Right kidney (tissue), 1 donor: ENCODE results near the gene RPL18.

Experiments
- DNase-seq: peaks from one replicate; pipeline ENCODE4 v3.0.0-alpha.2; 2016

RPL18 gene

DNA sequence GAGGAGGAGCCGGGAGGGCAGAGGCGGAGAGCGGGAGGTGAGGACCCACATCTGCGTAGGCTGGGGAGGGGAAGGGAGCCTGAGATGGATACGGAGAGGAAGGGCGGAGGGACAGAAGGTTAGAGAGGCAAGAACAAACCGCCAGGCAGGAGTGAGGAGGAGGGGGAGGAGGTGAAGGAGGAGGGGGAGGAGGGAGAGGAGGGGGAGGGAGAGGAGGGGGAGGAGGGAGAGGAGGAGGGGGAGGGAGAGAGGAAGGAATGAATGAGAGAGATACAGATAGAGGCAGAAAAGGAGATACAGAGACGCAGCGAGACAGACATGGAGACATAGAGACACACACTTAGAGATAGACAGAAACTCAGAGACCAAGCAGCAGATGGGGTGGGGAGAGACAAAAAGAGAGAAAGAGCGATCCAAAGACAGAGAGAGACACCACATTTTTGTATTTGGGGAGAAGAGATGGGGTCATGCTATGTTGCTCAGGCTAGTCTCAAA lies 27.8 kb upstream of the RPL18 start:
- peak; percentile 29 for DNase-seq

DNA sequence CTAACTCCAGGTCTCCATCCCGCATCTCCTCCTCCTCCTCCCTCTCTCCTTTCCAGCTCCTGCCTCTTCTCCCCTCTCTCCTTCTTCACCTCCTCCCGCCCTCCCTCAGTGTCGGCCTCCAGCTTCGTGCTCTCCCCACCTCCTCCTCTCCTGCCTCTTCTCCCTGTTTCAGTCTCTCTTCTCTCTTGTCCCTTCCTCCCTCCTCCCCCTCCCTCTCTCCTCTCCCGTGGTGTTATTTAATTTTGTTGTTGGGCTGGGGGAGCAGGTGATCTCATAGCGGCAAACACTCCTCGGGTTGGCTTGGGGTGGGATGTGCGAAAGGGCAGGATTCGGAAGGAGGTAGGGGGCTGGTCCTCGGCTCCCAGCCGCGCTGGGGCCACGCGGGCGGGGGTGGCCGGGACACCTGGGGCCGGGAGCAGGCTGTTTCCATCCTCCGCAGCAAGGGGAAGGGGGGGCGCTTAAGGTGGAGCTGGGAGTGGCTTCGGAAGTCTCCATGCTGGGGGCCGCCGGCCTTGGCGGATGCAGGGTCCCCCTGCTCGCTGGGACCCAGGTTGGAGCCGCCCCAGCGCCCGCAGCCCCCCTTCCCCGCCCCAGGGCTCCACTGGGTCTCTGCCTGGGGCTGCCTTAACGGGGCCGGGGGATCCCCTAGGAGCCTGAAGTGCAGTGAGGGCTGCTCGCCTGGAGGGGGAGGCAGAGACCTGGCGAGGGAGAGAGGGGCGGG lies 27.2 kb upstream of the RPL18 start, which contains the start of gene CA11:
TSS of gene CA11 (minus strand) at position 187 of the 721 bp plus-strand sequence. CDS start 555 bp downstream, outside the sequence.
- DNase-seq = peak; percentile 84

DNA sequence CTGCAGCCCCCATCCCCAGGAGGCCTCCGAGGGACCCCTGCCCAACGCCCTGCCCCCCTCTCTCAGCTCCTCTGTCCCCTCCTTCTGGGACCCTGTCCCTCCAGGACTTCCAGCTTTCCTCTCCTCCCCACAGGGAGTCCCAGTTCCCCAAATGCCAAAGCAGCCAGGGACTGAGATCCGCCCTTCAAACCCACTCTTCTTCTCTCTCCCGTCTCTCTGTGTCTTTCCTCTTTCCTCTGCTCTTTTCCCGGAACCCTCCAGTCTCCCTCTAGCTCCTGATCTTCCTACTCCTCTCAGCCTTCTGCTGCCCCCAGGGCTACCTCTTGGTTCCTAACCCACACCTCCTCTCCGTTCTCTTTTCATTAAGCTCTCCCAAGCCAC lies 26.6 kb upstream of the RPL18 start:
- peak; percentile 80 for DNase-seq

DNA sequence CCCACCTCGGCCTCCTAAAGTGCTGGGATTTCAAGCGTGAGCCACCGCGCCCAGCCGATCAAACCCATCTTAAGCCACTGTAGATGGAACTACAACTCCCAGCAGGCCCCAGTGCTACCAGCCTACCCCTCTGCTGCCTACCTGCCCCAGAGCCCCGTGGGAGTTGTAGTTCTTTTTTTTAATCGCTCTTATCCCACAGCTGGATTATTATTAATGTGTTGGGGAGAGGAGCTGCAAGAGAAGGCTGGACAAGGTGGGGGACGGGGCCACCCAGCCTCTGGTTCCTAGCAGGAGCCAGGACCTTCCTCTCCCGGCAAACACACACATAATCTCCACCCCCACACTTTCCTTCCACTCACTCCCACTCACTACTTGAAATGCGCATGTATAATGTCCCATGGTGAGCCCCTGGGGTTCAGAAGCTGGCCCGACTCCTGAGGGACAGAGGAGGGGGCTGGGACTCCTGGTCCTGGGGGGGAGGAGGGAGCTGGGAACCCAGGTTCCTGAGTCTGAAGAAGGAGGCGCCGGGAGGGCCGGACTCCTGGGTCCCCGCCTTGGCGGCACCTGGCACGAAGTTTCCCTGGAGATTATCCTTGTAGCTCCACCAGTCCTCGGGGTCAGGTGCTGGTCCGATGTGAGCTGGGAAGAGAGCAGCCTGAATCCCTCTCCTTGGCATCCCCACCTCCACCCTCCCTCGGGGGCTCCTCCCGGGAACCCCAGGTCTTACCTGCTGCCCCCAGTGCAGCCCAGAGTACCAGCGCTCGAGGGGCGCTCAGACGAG lies 26.1 kb upstream of the RPL18 start:
- DNase-seq = peak; percentile 76

DNA sequence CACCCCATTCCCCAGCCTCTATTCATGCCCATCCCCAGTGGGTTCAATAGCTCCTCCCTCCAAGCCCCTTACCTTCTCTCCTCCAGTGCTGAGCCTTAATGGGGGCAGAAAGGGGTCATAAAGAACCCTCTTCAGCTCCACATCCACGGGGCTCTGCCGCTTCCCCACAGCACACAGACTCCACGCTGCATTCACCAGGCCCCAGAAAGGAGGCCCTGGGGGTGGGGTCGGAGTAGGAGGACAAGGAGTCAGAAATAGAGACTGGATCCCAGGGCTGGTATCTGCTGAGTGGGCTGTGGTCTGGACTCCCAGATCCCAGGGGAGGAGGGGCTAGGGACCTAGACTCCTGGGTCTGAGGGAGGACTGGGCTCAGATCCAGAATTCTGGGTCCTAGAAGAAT lies 25.4 kb upstream of the RPL18 start:
- DNase-seq = no peak

DNA sequence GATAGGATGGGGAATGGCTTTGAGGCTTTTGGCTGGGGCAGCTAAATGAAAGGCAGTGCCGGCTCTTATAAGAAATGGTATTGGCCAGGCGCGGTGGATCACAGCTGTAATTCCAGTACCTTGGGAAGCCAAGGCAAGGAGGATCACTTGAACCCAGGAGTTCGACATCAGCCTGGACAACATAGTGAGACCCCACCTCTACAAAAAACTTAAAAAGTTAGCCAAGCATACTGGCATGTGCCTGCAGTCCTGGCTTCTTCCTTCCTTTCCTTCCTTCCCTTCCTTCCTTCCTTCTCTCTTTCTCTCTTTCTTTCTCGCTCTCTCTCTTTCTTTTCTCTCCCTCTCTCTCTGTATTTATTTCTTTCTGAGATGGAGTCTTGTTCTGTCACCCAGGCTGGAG lies 23.9 kb upstream of the RPL18 start:
- no peak for DNase-seq

DNA sequence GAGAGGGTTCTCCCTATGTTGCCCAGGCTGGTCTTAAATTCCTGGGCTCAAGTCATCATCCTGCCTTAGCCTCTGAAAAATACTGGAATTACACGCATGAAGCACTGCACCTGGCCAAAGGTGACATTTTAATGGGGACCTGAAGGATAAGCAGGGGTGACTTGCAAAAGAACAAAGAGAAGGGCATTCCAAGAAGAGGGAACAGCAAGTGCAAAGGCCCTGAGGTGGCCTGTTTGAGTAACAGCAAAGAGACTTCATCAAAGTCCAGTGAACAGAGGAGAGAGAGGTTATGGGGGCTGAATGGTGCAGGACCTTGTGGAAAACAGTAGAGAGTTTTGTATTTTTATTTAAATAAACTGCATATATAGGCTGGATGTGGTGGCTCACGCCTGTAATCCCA lies 22.9 kb upstream of the RPL18 start:
- no peak for DNase-seq

DNA sequence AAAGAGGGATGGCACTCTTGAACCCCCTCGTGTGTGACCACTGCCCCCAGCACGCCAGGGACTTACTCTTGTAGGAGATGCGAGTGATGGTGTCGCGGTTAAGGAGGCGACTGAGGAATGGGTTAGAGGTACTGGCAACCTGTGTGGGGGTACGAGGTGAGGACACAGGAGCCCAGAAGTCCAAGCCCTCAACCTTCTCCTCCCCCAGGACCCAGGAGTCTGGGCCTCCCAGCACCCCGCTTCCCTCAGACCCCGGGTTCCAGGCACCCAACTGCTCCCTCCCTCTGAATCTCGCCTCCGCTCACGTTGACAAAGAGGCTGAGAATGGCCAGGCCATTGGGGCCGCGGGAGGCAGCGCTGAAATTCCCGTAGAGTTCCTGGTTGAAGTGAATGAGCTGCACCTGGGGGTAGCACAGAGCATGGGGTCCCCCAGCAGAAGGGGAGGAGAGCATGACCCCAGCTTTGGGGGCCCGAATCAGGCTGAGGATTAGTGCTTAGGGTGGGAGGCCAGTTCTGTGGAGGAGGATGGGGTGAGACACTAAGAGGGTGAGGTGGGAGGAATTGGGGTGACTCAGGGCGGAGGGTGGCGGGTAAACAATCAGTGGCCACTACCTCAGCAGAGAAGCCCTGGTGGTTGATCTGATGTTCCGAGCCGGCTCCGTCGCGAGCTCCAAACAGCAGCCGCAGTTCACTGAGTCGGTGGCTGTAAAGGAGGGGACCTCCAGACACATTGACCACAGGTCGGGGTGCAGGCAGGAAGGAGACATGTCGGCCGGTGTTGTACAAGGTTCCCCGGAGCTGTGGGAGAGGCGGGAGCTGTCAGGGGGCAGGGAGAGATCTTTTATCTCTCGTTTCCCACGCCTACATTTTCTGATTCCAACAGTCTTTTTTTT lies 20.8 kb upstream of the RPL18 start:
- no peak for DNase-seq

DNA sequence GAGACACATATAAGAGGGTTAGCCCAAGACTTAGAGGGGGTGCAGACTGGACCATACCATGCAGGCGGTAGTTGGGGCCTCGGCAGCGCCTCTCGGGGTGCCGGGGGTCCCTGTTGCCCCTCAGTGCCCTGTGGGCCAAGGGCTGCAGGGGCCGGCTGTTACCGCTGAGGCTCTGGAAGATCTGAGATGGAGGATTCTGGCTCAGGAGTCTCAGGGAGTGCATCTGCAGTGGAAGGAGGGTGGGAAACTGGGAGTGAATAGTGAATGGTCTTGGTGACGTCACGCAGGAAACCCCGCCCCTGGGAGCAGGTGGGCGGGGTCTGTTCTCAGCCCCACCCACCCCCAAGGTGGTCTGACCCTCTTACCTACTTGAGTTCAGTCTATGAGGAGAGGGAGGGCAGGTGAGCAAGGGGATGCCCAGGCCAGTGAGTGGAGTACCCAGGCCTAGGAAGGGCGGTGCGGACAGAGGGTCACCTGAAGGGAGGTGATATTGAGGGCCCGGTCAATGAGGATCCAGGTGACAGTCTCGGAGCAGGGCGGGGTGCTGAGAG lies 19.9 kb upstream of the RPL18 start:
- DNase-seq = no peak

DNA sequence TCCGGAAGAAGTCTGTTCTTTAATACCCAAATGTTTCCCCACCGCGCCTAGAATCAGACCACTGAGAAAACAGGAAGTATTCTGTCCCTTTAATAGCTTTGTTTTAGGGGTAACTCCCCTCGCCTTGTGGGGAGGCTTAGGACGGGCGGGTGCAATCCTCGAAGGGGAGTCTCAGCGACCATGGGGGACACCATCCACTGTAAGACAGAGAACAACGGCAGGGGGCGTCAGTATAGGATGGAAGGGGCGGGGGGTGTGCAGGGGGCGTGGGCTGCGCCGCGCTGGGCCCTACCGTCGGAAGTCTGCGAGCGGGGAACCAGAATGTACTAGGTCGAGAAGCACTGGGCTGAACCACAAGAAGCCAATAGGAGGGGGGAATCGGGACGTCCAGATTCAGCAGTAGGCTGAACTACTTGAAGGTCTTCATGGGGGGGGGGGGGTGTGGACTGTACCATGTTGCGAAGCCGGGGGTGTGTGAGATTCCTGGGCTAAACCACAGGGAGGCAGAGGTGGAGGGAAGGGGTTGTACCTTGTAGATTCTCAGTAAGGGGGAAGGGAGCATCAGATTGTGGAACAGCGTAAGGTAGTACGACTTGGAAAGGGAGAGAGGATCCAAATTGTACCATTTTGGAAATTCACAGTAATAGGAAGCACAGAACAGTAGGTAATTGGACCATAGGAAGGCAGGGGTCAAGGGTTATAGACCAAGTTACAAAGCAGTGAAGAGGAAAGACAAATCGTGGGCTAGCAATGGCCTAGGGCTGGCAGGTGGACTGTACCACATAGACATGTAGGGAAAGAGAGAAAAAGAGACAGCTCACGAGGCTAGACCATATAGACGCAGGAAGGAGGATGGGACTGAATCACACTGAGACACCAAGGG lies 19.2 kb upstream of the RPL18 start:
- DNase-seq = peak; percentile 66

DNA sequence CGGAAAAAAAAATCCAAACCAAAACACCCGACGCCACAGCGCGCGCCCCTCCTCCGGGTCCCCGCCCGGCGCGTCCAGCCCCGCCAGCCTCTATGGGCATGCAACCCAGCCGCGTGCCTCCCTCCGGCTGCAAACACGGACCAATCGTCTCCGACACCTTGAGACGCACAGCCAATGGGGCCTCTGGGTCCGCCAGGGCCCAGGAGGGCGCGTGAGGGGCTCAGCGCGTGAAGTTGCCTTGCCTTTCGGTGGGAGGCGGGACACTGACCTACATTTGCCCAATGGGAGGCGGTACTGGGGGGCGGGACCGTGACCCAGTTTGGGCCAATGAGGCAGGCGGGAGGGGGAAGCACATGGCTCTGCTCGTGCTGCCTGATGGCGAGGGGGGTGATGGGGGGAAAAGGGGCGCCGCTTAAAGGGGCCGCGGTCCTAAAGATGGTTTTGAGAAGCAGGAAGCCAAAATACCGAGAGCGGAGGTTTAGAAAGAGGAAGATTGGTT lies 18.5 kb upstream of the RPL18 start:
- DNase-seq = peak; percentile 92

DNA sequence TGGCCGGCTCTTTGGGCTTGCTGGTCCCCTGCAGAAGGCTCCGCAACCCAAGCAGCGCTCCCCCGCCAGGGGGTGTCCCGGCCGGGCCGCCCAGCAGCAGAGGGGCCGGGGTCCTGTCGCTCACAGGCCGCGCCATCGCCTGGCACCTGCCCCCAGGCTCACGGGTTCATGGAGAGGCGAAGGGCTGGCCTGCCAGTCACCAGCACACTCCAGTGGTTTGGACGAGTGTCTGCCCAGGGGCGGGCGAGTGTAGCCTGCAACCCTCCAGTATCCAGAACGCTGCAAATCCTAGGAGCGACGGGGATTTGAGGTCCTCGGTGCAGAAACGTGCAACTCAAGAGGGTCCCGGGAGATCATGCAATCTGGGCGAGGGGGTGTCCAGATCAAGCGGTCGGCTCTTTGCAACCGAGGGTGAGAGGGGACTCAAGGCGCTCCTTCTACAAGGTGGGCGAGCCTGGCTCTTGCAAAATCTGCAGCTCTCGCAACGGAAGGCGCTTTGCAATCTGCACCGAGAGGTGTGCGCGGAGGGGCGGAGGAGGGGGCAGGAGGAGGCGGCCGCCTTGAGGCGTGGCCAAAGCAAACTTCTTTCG lies 18.0 kb upstream of the RPL18 start, which contains the start of gene DBP:
TSS of gene DBP (minus strand) at position 521 of the 590 bp plus-strand sequence. CDS start at position 136, 385 bp downstream.
- DNase-seq = no peak

DNA sequence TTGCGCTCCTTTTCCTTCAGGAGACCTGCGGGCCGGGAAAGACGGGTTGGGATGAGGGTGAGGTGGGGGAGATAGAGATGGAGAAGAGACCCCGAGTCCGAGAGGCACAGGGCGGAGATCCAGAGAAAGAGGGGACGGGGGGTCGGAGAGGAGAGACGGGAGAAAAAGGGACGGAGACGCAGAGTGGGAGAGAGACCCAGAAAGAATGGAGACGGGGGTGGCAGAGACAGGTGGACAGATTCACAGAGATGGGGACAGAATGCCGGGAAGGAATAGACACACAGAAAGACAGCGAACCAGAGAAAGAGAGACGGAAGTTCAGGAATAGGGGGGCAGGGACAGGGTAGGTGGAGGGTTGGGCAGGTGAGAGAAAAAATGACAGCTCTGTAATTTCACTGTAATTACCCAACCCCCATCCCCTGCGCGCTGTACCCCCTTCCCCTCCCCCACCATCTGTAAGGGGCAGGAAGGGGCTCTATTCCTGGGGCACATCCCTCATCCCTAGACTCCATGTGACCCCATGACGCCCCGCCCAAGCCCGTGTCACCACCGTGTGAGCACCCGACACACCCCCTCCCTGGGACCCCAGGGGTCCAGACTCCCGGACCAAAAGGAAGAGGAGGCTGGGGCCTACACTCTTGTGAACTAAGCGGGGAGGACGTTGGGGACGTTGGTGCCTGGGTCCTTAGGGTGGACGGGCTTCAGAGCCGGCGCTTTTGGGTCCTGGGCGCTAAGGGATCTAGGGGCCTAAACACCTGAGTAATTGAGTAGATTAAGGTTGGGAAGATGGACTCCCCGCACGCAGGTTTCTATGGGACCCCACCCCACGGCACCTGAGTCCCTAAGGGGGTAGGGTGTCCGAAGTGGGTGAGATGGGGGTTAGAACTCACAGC lies 17.2 kb upstream of the RPL18 start:
- DNase-seq = no peak

DNA sequence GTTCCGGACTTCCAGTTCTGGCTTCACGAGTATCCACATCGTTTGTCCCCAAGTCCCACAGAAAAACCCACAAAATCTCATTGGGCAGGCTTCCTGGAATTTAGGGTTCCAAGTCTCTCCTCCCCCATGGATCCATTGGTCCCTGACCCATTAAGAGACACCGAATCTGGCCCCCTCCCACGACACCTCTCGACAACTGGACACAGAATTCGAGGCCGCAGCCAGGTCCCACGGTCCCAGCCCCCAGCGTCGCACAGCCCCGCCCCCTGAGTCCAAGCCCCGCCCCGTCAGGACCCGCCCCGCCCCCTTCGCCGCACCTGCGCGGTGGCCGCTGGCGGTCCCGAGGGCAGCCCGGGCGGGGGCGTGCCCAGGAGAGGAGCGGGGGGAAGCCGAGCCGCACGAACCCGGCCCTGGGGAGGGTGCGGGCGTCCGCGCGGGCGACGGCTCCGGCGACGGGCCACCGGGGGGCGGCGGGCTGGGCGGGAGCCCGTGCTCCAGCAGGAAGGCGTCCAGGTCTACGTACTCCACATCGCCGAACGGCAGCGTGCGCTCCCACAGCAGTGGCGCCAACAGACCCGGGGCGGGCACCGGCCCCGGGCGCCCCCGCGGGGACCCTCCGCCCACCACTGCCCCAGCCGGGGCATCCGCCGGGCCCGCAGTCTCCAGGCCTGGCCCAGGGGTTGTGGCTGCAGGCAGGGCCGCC lies 16.4 kb upstream of the RPL18 start:
- peak; percentile 73 for DNase-seq

DNA sequence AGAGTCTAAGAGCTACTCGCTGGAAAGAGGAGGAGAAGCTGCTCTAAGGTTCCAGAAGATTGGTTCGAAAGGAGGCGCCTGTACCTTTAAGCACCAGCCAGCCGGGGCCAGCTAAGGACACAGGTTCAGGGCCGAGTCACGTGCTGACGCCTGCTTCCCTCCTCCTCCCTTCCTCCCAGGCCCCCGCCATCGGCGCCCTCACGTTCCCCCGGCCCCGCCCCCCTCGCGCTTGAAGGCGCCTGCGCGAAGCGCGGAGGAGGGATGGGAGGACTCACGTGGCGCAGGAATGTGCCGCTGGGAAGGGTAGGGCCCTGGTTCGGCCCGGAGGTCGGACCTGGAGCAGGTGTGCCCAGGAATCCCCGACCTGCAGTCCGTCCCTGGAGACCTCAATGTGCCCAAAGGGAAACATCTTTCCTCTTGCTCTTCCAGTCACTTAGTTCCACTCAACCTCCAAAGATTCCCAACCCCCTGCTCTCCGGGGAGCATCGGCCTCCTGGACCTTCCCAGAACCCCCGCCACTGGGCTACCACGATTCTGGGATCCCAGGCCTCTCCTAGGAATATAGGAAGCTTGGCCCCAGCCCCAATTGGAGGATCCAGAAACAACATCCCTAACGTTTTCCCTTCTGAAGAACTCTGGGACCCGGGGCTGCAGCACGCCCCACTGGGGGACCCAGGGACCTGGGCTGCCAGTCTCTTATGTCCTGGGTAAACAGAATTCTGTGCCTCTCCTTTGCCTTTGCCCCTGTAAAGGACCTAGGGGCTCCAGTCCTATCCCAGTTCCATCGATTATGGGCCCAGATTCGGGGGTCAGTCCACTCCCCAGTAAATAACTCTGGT lies 15.7 kb upstream of the RPL18 start:
- DNase-seq = peak; percentile 83

DNA sequence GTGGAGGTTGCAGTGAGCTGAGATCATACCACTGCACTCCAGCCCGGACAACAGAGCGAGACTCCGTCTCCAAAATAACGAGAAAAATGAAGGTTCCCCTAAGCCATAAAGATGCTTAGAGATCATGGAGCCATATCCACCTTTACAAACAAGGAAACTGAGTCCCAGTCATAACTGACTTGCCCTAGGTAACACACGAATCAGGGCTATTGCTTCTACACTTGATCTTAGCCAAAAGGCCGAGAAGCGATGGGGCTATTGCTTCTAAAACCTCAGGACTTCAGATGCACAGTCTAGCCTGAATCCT lies 15.0 kb upstream of the RPL18 start:
- DNase-seq = no peak

DNA sequence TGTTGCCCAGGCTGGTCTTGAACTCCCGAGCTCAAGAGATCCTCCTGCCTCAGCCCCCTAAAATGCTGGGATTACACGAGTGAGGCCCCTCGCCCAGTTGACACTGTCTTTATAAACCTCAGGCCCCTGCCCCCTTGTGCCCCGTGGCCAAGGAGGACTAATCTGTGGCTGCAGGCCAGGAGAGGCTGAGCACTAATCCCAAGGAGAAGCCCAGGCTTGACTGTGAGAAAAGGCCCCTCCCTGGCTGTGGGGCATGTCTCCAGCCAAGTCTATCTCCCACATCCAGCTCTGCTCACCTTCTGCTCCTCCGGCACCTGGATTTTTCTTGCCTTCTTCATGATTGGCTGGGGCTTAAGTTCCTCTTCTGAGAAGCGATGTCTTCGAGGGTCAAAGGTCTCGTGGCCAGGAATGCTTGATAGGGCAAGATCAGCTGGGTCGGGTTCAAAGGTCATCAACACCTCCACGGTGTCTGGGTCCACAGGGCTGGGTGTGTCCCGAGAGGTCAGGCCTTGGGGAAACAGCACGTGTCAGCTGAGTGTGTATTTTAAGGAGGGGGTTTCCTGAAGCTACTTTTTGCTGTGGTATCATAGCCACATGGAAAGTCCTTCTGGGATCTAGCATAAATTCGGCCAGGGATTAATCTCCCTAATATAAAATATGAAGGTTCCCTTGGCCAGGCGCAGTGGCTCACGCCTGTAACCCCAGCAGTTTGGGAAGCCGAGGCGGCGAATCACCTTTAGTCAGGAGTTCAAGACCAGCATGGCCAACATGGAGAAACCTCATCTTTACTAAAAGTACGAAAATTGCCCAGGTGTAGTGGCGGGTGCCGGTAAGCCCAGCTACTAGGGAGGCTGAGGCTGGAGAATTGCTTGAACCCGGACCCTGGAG lies 14.4 kb upstream of the RPL18 start:
- no peak for DNase-seq
